HG02870 (cell line): ENCODE results near the gene NPC1.

Source experiments
- ATAC-seq: cut with Tn5 transposase; IDR thresholded peaks from one replicate; pipeline ENCODE4 v1.9.1; 2021; ENCODE audit warnings: mild to moderate bottlenecking, moderate library complexity; ENCODE audit not compliant: unreplicated experiment

Gene NPC1

GRCh38 chr18:23609390-23610023, 23.2 kb upstream of the NPC1 start:
- no peak for ATAC-seq

GRCh38 chr18:23608211-23608610, 21.9 kb upstream of the NPC1 start:
- ATAC-seq, result no peak

- ATAC-seq, result no peak
Measured at GRCh38 chr18:23605941-23606340, 19.6 kb upstream of the NPC1 start.

- ATAC-seq, result no peak
Measured at GRCh38 chr18:23599809-23600208, 13.5 kb upstream of the NPC1 start.

DNA sequence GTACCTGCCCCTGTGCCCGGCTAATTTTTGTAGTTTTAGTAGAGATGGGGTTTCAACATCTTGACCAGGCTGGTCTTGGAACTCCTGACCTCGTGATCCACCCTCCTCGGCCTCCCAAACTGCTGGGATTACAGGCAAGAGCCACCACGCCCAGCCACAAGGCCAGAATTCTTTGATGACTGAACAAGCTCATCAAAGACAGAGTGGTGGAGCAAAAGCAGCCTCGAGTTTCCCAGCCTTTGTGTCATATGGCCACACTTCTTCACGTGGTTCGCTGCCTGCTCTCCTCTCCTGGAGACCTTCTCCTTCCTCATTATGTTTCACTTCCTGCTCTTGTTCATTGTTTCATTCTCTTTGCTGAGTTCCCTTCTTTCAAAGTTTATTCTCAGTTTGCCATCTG, 9.9 kb upstream of the NPC1 start:
- ATAC-seq, result no peak

DNA sequence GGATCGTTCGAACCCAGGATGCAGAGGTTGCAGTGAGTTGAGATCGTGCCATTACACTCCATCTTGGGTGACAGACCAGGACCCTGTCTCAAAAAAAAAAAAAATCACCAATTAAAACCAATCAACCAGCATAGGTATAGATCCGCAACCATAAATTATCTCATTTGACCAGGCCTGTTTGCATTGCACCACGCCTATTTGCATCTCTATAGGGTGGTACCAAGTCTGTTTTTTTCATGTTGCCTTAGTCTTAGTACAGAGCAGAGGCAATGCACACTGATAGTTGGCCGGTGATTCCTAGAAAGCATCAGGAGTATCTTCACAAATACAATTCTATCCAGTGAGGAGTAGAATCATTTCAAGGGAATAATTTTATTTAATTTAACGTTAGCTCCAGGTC, 9.3 kb upstream of the NPC1 start:
- ATAC-seq, result no peak

DNA sequence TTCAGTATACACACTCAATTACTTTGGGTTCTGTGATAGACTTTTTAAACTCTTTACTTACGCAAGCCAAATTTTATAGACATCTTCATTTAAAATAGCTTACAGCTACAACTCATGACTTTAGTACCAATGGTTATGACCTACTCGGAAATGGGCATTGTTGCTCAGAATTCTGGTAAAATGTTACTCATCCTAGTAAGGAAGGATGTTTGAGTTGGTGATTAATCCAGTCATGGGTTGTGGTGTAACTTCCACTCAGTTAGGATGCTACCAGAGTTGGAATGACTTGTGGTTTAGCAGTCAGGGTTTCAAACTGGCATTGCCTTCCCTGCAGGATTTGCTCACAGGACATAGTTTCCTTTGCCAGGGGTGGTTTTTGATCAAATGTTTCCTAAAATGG, 7.4 kb upstream of the NPC1 start:
- no peak for ATAC-seq

GRCh38 chr18:23592911-23593310, 6.6 kb upstream of the NPC1 start:
- ATAC-seq, result no peak

GRCh38 chr18:23591011-23591410, 4.7 kb upstream of the NPC1 start:
- ATAC-seq, result no peak

DNA sequence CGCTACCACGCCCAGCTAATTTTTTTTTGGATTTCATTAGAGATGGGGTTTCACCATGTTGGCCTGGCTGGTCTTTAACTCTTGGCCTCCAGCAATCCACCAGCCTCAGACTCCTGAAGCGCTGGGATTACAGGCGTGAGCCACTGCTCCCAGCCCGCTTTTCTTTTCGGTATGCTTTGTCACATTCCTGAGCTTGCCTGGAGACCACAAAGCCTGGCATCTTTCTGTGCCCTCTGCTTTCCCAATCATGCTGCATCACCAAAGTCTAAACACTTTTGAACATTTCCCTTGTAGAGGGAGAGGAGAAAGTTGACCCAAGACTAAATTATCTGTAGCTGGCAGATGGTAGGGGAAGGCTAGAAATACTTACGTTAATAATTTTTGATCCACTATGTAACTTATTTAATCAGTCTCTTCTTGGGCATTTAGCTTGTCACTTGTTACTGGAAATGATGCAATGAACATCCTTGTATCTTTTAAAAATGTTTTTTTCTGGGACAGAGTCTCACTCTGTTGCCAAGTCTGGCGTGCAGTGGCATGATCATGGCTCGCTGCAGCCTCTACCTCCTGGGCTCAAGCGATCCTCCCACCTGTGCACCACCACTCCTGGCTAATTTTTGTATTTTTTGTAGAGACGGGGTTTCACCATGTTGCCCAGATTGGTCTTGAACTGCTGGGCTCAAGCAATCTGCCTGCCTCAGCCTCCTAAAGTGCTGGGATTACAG, 2.7 kb upstream of the NPC1 start:
- ATAC-seq, result no peak

DNA sequence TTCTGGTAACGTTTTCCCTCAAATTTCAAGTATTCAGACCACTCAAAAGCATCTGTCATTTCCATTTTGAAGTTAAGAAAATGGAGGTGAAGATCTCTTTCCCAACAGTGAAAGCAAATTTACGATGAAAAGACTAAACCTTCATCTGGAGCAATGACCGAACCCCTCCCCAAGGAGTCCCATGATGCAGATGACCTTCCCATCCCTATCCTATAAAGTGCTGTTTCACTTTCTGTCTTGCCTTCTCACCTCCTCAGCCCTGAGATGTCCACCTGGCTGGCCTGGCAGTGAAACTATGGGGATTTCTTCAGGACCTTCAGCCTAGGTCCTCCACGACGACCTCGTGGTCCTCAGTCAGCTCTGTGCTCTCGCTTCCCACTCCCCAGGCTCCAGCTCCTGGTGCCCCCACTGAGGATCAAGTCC, 925 bp upstream of the NPC1 start:
- ATAC-seq, result no peak

DNA sequence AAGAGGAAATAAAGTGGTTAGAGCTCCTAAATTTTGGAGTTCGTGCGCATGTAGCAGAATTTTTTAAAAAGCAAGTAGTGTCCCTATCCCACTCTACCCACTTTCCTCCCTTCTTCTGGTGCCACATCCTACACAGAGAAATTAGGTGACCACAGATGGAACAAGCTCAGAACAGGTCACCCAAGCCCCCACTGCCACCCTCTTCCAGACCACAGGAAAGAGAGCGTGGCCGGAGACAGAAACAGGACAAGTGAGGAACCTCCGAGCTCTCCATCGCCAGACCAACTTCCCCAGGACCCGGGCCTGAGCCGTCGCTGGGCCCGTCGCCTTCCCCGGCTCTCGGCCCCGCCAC, 433 bp downstream of the NPC1 start:
- peak; percentile 14 for ATAC-seq

DNA sequence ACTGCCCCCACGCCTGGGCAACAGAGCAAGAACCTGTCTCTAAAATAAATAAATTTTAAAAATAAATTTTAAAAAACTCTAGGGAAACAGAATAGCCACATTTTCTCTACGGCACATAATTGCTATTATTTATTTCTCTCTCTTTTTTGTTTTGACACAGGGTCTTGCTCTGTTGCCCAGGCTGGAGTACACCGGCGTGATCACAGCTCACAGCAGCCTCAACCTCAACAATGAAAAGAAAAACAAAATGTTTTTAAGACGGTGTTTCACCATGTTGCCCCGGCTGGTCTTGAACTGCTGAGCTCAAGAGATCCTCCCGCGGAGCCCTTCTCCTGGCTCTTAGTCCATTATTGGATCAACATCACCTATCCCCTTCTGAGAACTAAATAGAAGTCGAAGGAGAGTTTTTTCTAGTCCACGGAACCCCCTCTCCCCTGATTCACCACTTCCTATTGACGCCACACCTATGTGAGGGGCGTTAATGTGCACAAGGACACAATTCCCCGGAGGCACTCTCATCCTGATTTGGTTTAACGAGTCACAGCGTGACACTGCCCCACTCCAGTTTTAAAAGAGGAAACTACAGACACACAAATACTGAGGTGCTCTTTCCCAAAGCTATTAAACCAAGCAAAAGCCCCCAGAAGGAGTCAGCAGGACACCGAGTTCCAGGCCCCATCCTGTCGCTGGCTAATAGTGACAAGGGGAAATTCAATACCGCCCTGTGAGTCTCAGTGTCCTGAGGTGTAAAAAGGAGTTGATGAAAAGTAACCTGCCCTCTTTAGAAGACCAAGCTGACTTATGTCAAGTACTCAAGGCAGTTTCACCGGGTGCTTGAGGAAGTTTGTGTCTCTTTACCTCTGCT, 1.1 kb downstream of the NPC1 start:
- ATAC-seq, result no peak

- no peak for ATAC-seq
Measured at GRCh38 chr18:23584019-23584983, 2.0 kb downstream of the NPC1 start.

DNA sequence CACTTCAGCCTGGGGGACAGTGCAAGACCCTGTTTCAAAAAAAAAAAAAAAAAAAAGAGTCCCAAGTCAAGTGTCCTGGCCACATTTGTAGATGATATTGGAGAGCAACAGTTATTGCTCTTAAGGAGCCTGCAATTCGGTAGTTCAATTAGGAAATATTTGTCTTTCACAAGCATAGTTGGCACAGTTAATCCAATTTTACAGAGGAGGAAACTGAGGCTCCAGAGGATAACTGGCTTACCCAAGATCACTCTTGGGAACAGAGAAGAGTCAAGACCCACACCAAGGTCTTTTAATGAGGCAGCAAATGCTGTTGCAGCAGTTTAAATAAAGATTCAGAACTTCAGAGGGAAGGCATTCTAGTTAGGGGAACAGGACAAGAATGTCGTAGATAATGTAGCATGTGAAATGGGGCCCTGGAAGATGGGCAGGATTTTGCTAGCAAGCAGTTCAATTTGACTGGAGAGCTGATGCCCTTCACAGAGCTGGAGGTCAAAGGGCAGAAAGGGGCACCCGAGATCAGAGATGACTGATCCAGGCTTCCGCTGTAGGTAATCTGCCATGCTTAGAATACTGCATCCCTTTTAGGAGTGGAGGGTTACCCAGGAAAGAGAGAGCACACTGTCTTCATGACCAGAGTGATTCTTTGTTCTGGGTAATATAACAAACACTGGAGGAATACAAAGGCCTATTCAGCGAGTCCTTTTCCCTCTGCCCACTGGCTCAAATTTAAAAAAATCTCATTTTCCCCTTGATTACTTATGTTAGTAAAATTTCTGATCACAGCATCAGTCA, 3.0 kb downstream of the NPC1 start:
- ATAC-seq, result no peak

GRCh38 chr18:23580677-23581367, 5.5 kb downstream of the NPC1 start:
- ATAC-seq, result no peak

DNA sequence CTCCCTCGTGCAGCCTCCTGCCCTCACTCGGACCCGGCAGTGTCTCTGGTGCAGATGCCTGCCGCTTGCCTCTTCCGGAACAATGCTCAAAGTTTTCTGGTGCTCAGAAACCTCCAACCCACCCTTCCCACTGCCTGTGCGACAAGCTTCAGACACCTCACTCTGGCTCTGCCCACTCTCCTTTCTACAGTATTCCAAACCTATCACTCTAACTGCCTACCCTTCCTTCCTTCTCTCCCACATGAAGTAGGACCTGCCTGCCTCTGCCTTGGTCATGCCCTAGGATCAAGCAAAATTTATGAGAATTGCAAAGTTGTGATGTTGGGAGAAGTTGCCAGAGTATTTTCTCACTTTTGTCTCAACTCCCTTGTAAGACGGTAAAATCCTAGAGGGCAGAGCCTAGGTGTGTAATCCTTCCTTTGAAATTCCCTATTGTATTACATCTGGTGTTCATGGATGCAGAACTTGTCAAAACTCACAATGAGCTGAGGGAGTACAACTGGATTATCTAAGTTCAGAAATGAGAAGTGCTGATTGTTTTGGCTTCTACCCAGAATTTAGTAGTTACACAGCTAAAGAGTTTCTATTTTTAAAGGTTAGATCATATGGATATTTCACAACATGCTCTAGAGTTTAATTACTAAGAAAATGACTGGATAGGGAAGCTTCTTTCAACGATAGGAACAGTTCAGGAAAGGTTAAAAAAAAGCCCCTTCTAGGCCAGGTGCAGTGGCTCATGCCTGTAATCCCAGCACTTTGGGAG, 7.2 kb downstream of the NPC1 start:
- no peak for ATAC-seq

DNA sequence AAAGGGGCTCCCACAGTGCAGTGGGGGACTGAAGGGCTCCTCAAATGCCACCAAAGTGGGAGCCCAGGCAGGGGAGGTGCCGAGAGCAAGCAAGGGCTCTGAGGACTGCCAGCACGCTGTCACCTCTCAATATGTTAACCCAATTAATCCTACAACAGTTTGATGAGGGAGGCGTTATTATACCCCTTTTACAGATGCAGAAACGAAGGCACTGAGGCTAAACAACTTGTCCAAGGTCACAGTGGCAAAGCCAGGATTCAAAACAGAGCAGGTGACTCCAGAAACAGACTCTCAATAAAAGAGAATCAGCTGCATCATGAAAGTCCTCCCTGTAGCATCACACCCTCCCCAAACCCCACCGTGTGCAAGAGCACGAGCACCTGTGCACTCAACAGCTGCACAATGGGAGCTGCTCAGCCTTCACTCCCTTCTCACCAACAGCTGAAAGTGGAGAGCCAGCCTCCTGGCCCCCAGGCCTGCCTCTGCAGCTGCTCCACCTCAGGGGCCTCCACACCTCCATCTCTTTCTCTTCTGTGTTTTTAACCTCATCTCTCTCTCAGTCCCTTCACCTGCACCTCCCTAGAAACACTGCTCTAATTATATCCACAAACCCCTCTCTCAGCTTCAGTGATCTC, 8.1 kb downstream of the NPC1 start:
- peak; percentile 46 for ATAC-seq
